ENCODE data around the gene DXO.

Gene DXO

GRCh38 chr6:31930962-31931361, 41.0 kb downstream of the DXO start:
- no peak for DNase-seq (ENCODE audit: low read depth, low spot score)

GRCh38 chr6:31928672-31928939, 43.3 kb downstream of the DXO start:
- DNase-seq (ENCODE audit: low read depth, low spot score) = no peak

GRCh38 chr6:31927863-31928671, 43.9 kb downstream of the DXO start:
- DNase-seq (ENCODE audit: low read depth, low spot score) = no peak

- no peak for DNase-seq (ENCODE audit: low read depth, low spot score)
Observed at GRCh38 chr6:31927242-31927862, 44.6 kb downstream of the DXO start, which contains the start of gene C2. Gene C2 (plus strand): TSS chr6:31927717. CDS start chr6:31927753, 36 bp downstream.

GRCh38 chr6:31922942-31923341, 49.0 kb downstream of the DXO start:
- no peak for DNase-seq (ENCODE audit: low read depth, low spot score)

GRCh38 chr6:31920811-31921210, 51.1 kb downstream of the DXO start:
- DNase-seq (ENCODE audit: low read depth, low spot score) = no peak
